ENCODE results near the gene NAALADL2. TPM values are rescaled to one million over a fixed set of nuclear protein-coding genes. Genes with fewer than 3 reads are reported as not detected.

NAALADL2 gene
- total RNA-seq, 1 donor, result 23.5 TPM

- TF ChIP-seq, protein P1, sequence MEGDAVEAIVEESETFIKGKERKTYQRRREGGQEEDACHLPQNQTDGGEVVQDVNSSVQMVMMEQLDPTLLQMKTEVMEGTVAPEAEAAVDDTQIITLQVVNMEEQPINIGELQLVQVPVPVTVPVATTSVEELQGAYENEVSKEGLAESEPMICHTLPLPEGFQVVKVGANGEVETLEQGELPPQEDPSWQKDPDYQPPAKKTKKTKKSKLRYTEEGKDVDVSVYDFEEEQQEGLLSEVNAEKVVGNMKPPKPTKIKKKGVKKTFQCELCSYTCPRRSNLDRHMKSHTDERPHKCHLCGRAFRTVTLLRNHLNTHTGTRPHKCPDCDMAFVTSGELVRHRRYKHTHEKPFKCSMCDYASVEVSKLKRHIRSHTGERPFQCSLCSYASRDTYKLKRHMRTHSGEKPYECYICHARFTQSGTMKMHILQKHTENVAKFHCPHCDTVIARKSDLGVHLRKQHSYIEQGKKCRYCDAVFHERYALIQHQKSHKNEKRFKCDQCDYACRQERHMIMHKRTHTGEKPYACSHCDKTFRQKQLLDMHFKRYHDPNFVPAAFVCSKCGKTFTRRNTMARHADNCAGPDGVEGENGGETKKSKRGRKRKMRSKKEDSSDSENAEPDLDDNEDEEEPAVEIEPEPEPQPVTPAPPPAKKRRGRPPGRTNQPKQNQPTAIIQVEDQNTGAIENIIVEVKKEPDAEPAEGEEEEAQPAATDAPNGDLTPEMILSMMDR (IDR thresholded peaks at IDR 0.05; ENCODE audit: extremely low read depth, low read depth, low read length), result no peak
- H2AFZ ChIP-seq (ENCODE audit: low read length), result no peak overlapping the region
- H3K9me3 ChIP-seq (ENCODE audit: low read depth, low read length), result no peaks in the 10 kb centered on the region
- DNase-seq (ENCODE audit: insufficient read length, low spot score, missing footprints), result no peak
- H3K4me1 ChIP-seq (ENCODE audit: insufficient read depth, low read length), result no peaks in the 10 kb centered on the region
- H3K4me3 ChIP-seq (ENCODE audit: insufficient read depth, low read length), result no peak overlapping the region
- no peaks in the 10 kb centered on the region for H4K20me1 ChIP-seq (ENCODE audit: insufficient read depth, low read length)
- no peak overlapping the region for H3K27ac ChIP-seq (ENCODE audit: low read depth, low read length)
- no peak overlapping the region for H3K4me2 ChIP-seq (ENCODE audit: insufficient read depth, low read length)
- H3K79me2 ChIP-seq (ENCODE audit: insufficient read depth, low read length), result no peaks in the 10 kb centered on the region
- no peaks in the 10 kb centered on the region for H3K36me3 ChIP-seq (ENCODE audit: insufficient read depth, low read length)
- no peaks in the 10 kb centered on the region for H3K27me3 ChIP-seq (ENCODE audit: insufficient read depth, low read length)
Observed at GRCh38 chr3:175590745-175591144, 731.6 kb downstream of the NAALADL2 start.

DNA sequence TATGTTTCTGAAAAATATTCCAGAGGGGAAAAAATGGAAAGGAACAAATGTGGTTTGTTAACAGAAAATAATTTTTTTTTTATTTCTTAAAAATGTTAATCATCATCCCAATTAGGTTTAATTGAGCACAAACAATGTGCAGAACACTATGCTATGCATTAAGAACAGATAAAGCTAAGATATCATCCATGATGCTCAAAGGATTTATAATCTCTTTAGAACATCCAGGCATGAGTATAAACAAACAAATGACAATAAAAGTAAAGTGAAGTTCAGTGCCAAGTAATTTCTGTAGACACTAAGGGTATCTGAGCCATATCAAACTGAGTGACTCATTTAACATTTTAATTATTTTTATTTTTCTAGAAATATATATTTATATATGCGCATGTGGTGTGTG lies 732.2 kb downstream of the NAALADL2 start:
- H3K27me3 ChIP-seq (ENCODE audit: insufficient read depth, low read length), result no peaks in the 10 kb centered on the region
- no peak overlapping the region for H3K27ac ChIP-seq (ENCODE audit: low read depth, low read length)
- no peaks in the 10 kb centered on the region for H3K79me2 ChIP-seq (ENCODE audit: insufficient read depth, low read length)
- H2AFZ ChIP-seq (ENCODE audit: low read length), result no peak overlapping the region
- DNase-seq (ENCODE audit: insufficient read length, low spot score, missing footprints), result no peak
- no peaks in the 10 kb centered on the region for H4K20me1 ChIP-seq (ENCODE audit: insufficient read depth, low read length)
- H3K36me3 ChIP-seq (ENCODE audit: insufficient read depth, low read length), result no peaks in the 10 kb centered on the region
- H3K4me1 ChIP-seq (ENCODE audit: insufficient read depth, low read length), result no peaks in the 10 kb centered on the region
- no peak overlapping the region for H3K4me2 ChIP-seq (ENCODE audit: insufficient read depth, low read length)
- TF ChIP-seq, protein P1 (IDR thresholded peaks at IDR 0.05; ENCODE audit: extremely low read depth, low read depth, low read length), result no peak
- H3K9me3 ChIP-seq (ENCODE audit: low read depth, low read length), result no peaks in the 10 kb centered on the region
- H3K4me3 ChIP-seq (ENCODE audit: insufficient read depth, low read length), result no peak overlapping the region

GRCh38 chr3:175593331-175593730 lies 734.2 kb downstream of the NAALADL2 start:
- no peak for DNase-seq (ENCODE audit: insufficient read length, low spot score, missing footprints)
- Histone ChIP-seq H3K4me1 (ENCODE audit: insufficient read depth, low read length) (no peaks in the 10 kb centered on the region), H3K4me2 (ENCODE audit: insufficient read depth, low read length) (no peak overlapping the region), H3K4me3 (ENCODE audit: insufficient read depth, low read length) (no peak overlapping the region), H3K36me3 (ENCODE audit: insufficient read depth, low read length) (no peaks in the 10 kb centered on the region), H3K79me2 (ENCODE audit: insufficient read depth, low read length) (no peaks in the 10 kb centered on the region), H2AFZ (ENCODE audit: low read length) (no peak overlapping the region), H3K27ac (ENCODE audit: low read depth, low read length) (no peak overlapping the region), H4K20me1 (ENCODE audit: insufficient read depth, low read length) (no peaks in the 10 kb centered on the region), H3K27me3 (ENCODE audit: insufficient read depth, low read length) (no peaks in the 10 kb centered on the region), H3K9me3 (ENCODE audit: low read depth, low read length) (no peaks in the 10 kb centered on the region)
- TF ChIP-seq, protein P1 (IDR thresholded peaks at IDR 0.05; ENCODE audit: extremely low read depth, low read depth, low read length), result no peak

DNA sequence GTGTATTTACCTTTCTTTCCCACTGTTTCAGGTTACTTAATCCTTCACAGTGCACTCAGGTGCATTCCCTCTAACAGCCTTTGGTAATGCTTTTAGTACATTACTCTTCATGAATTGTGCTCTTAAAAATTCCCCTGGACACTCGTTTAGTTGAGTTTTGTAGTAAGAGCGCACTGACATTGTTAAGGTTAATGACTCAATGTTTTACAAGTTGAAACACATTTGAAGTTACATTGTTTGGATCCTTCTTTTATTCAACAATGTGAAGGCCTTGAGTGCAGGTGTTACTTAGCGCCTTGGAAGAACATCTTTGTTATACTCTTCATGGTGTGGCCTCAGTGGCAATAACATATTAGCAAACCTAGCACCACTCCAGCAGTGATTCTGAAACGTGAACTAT lies 739.6 kb downstream of the NAALADL2 start:
- TF ChIP-seq, protein P1 (IDR thresholded peaks at IDR 0.05; ENCODE audit: extremely low read depth, low read depth, low read length), result no peak
- H2AFZ ChIP-seq (ENCODE audit: low read length), result no peak overlapping the region
- no peak overlapping the region for H3K27ac ChIP-seq (ENCODE audit: low read depth, low read length)
- H3K9me3 ChIP-seq (ENCODE audit: low read depth, low read length), result no peaks in the 10 kb centered on the region
- H3K4me1 ChIP-seq (ENCODE audit: insufficient read depth, low read length), result no peaks in the 10 kb centered on the region
- no peak for DNase-seq (ENCODE audit: insufficient read length, low spot score, missing footprints)
- no peaks in the 10 kb centered on the region for H4K20me1 ChIP-seq (ENCODE audit: insufficient read depth, low read length)
- no peak overlapping the region for H3K4me3 ChIP-seq (ENCODE audit: insufficient read depth, low read length)
- H3K79me2 ChIP-seq (ENCODE audit: insufficient read depth, low read length), result no peaks in the 10 kb centered on the region
- no peak overlapping the region for H3K4me2 ChIP-seq (ENCODE audit: insufficient read depth, low read length)
- no peaks in the 10 kb centered on the region for H3K27me3 ChIP-seq (ENCODE audit: insufficient read depth, low read length)
- no peaks in the 10 kb centered on the region for H3K36me3 ChIP-seq (ENCODE audit: insufficient read depth, low read length)

All from osteoblast (primary cell).